Measurements from ENCODE around the gene NDUFS2. TPM values are rescaled to one million over a fixed set of nuclear protein-coding genes. Genes with fewer than 3 reads are reported as not detected.

Gene NDUFS2
- total and polyA plus RNA-seq, 10 of the 15 experiments (the other 5 are each of a cell fraction or from before 2014, with no cell fraction given): 66.5 to 215 (median 148) TPM

DNA sequence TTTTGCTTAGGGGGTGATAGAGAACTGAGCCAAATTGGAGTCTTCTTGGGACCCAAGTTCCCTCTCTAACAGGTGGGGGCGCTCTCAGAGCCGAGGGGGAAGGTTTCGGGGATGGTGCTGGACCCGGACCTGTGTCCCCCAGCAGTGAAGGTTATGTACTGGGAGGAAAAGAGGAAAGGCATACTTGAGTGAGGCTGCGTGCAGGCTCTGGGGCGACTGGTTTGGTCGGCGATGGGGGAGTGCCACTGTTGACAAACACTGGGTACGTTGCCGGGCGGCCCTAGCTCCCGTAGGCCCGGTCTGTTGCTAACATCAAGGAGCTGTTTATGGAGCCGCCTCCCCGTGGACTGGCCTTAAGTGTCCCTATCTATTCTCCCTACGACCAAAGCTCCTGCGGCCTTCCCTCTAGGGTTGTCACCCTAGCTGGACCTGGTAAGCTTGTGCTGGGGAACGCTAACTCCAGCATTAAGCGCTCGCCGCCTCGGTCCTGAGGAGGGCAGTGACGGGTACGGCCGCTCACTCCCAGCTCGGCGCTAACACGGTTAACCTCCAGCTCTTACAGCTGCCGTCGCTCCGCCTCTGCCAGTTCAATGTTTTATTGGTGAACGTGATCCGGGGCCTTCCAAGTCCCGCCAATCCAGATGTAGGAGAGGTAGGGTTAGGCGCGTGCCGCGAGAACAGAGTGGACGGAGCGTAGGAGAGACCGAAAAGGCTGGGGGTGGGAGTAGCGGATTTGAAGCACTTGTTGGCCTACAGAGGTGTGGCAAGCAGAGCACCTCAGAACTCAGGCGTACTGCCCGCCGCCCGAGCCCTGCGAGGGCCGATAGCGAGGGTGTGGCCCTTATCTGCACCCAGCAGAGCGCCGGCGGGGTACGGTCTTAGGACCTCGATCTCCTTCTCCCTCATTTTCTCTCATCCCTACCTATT is 36.2 kb upstream of the NDUFS2 start, which contains the start of gene PPOX (continued):
- peak; percentile 80 for TF ChIP-seq SIN3A (IDR thresholded peaks at IDR 0.05; ENCODE audit: low read depth, low read length)
- TF ChIP-seq ZNF24 (IDR thresholded peaks at IDR 0.05): no peak
- peak; percentile 22 for TF ChIP-seq MEF2B (IDR thresholded peaks at IDR 0.05; ENCODE audit: partially characterized antibody, poor library complexity, severe bottlenecking)
- peak; percentile 66; the same call in 1 of the 2 replicates for TF ChIP-seq SMARCA5 (IDR thresholded peaks at IDR 0.05)
- TF ChIP-seq, protein P1, sequence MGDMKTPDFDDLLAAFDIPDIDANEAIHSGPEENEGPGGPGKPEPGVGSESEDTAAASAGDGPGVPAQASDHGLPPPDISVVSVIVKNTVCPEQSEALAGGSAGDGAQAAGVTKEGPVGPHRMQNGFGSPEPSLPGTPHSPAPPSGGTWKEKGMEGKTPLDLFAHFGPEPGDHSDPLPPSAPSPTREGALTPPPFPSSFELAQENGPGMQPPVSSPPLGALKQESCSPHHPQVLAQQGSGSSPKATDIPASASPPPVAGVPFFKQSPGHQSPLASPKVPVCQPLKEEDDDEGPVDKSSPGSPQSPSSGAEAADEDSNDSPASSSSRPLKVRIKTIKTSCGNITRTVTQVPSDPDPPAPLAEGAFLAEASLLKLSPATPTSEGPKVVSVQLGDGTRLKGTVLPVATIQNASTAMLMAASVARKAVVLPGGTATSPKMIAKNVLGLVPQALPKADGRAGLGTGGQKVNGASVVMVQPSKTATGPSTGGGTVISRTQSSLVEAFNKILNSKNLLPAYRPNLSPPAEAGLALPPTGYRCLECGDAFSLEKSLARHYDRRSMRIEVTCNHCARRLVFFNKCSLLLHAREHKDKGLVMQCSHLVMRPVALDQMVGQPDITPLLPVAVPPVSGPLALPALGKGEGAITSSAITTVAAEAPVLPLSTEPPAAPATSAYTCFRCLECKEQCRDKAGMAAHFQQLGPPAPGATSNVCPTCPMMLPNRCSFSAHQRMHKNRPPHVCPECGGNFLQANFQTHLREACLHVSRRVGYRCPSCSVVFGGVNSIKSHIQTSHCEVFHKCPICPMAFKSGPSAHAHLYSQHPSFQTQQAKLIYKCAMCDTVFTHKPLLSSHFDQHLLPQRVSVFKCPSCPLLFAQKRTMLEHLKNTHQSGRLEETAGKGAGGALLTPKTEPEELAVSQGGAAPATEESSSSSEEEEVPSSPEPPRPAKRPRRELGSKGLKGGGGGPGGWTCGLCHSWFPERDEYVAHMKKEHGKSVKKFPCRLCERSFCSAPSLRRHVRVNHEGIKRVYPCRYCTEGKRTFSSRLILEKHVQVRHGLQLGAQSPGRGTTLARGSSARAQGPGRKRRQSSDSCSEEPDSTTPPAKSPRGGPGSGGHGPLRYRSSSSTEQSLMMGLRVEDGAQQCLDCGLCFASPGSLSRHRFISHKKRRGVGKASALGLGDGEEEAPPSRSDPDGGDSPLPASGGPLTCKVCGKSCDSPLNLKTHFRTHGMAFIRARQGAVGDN (IDR thresholded peaks at IDR 0.05): no peak
- TF ChIP-seq NBN (IDR thresholded peaks at IDR 0.05): peak; percentile 79; the same call in 1 of the 2 replicates
- TF ChIP-seq, protein P2, sequence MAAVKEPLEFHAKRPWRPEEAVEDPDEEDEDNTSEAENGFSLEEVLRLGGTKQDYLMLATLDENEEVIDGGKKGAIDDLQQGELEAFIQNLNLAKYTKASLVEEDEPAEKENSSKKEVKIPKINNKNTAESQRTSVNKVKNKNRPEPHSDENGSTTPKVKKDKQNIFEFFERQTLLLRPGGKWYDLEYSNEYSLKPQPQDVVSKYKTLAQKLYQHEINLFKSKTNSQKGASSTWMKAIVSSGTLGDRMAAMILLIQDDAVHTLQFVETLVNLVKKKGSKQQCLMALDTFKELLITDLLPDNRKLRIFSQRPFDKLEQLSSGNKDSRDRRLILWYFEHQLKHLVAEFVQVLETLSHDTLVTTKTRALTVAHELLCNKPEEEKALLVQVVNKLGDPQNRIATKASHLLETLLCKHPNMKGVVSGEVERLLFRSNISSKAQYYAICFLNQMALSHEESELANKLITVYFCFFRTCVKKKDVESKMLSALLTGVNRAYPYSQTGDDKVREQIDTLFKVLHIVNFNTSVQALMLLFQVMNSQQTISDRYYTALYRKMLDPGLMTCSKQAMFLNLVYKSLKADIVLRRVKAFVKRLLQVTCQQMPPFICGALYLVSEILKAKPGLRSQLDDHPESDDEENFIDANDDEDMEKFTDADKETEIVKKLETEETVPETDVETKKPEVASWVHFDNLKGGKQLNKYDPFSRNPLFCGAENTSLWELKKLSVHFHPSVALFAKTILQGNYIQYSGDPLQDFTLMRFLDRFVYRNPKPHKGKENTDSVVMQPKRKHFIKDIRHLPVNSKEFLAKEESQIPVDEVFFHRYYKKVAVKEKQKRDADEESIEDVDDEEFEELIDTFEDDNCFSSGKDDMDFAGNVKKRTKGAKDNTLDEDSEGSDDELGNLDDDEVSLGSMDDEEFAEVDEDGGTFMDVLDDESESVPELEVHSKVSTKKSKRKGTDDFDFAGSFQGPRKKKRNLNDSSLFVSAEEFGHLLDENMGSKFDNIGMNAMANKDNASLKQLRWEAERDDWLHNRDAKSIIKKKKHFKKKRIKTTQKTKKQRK (IDR thresholded peaks at IDR 0.05; ENCODE audit: low read depth, low read length): no peak
- TF ChIP-seq, protein P3, sequence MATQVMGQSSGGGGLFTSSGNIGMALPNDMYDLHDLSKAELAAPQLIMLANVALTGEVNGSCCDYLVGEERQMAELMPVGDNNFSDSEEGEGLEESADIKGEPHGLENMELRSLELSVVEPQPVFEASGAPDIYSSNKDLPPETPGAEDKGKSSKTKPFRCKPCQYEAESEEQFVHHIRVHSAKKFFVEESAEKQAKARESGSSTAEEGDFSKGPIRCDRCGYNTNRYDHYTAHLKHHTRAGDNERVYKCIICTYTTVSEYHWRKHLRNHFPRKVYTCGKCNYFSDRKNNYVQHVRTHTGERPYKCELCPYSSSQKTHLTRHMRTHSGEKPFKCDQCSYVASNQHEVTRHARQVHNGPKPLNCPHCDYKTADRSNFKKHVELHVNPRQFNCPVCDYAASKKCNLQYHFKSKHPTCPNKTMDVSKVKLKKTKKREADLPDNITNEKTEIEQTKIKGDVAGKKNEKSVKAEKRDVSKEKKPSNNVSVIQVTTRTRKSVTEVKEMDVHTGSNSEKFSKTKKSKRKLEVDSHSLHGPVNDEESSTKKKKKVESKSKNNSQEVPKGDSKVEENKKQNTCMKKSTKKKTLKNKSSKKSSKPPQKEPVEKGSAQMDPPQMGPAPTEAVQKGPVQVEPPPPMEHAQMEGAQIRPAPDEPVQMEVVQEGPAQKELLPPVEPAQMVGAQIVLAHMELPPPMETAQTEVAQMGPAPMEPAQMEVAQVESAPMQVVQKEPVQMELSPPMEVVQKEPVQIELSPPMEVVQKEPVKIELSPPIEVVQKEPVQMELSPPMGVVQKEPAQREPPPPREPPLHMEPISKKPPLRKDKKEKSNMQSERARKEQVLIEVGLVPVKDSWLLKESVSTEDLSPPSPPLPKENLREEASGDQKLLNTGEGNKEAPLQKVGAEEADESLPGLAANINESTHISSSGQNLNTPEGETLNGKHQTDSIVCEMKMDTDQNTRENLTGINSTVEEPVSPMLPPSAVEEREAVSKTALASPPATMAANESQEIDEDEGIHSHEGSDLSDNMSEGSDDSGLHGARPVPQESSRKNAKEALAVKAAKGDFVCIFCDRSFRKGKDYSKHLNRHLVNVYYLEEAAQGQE (IDR thresholded peaks at IDR 0.05; ENCODE audit: low read depth, low read length): peak; percentile 37; the same call in 1 of the 2 replicates
- no peak for TF ChIP-seq RELA (IDR thresholded peaks at IDR 0.05; ENCODE audit: borderline replicate concordance, partially characterized antibody)
- no peak for TF ChIP-seq CHD4 (IDR thresholded peaks at IDR 0.05)
- TF ChIP-seq TARDBP (IDR thresholded peaks at IDR 0.05; ENCODE audit: borderline replicate concordance): 0 out of 2 replicates have a peak, but pooled peaks have one; percentile 13
- TF ChIP-seq TAF1 (IDR thresholded peaks at IDR 0.05; ENCODE audit: borderline replicate concordance, low read depth, low read length): 0 out of 2 replicates have a peak, but pooled peaks have one; percentile 24
- TF ChIP-seq, protein P4, sequence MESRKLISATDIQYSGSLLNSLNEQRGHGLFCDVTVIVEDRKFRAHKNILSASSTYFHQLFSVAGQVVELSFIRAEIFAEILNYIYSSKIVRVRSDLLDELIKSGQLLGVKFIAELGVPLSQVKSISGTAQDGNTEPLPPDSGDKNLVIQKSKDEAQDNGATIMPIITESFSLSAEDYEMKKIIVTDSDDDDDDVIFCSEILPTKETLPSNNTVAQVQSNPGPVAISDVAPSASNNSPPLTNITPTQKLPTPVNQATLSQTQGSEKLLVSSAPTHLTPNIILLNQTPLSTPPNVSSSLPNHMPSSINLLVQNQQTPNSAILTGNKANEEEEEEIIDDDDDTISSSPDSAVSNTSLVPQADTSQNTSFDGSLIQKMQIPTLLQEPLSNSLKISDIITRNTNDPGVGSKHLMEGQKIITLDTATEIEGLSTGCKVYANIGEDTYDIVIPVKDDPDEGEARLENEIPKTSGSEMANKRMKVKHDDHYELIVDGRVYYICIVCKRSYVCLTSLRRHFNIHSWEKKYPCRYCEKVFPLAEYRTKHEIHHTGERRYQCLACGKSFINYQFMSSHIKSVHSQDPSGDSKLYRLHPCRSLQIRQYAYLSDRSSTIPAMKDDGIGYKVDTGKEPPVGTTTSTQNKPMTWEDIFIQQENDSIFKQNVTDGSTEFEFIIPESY (IDR thresholded peaks at IDR 0.05): no peak
- peak; percentile 91; the same call in 1 of the 2 replicates for TF ChIP-seq RCOR1 (conservative IDR thresholded peaks at IDR 0.05; ENCODE audit: low read depth, low read length)
- no peak for TF ChIP-seq ZNF274 (IDR thresholded peaks at IDR 0.05; ENCODE audit: insufficient read depth, insufficient read length)
- TF ChIP-seq EED (IDR thresholded peaks at IDR 0.05; ENCODE audit: low read depth): no peak
